H1 (cell line): ENCODE measurements around the gene NFX1.

Experiments
- CEBPB ChIP-seq: IDR thresholded peaks from 2 replicates; pipeline ENCODE4 v1.6.1; 2012; ENCODE audit warnings: low read depth, low read length
- CREB1 ChIP-seq: IDR thresholded peaks from 2 replicates; pipeline ENCODE4 v1.6.1; 2012; ENCODE audit warnings: inconsistent platforms
- EP300 ChIP-seq, 2 experiments: IDR thresholded peaks; 1 replicate in 1 of 2; 2 replicates in 1 of 2; pipeline ENCODE4 v1.6.1; 2011 to 2012; ENCODE audit warnings: low read depth in 2 of 2, low read length in 2 of 2, mild to moderate bottlenecking in 2 of 2, borderline replicate concordance in 1 of 2, inconsistent platforms in 1 of 2, moderate library complexity in 1 of 2
- KDM5A ChIP-seq: fragments of 200-600 bp; IDR thresholded peaks from 2 replicates; pipeline ENCODE4 v1.7.1; 2012; ENCODE audit warnings: mild to moderate bottlenecking, low read length, inconsistent platforms, mixed read lengths
- RXRA ChIP-seq: IDR thresholded peaks from 2 replicates; pipeline ENCODE4 v1.6.1; 2011; ENCODE audit warnings: low read depth, mild to moderate bottlenecking, low read length, moderate library complexity; ENCODE audit not compliant: insufficient read depth
- TAF1 ChIP-seq: IDR thresholded peaks from 2 replicates; pipeline ENCODE4 v1.6.1; 2011; ENCODE audit warnings: mild to moderate bottlenecking, low read depth, low read length
- TCF12 ChIP-seq: IDR thresholded peaks from 2 replicates; pipeline ENCODE4 v1.6.1; 2011; ENCODE audit warnings: low read depth, mild to moderate bottlenecking, low read length
- TF ChIP-seq, protein P1 (sequence below), 3 experiments: IDR thresholded peaks; 1 replicate in 2 of 3; 2 replicates in 1 of 3; pipeline versions ENCODE4 v1.5.1 to v1.6.1; 2011; ENCODE audit warnings: low read length in 3 of 3, mild to moderate bottlenecking in 3 of 3, inconsistent platforms in 2 of 3, low read depth in 1 of 3, moderate library complexity in 1 of 3; ENCODE audit not compliant: insufficient read depth in 1 of 3; ENCODE audit errors: control extremely low read depth in 1 of 3

DNA sequence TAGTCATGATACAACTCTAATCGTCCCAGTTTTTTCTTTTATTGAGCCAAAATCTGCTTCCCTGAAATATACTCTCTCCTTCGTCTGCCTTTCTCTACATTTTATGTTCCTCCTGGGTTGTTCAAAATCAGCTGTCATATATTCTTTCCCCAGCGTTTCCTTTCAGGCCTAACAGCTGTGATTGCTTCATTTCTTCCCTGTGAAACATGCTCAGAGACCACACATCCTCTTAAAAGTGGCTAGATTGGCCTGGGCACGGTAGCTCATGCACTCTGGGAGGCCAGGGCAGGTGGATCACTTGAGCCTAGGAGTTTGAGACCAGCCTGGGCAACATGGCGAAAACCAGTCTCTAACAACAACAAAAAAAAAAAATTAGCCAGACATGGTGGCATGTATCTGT lies 25.1 kb downstream of the NFX1 start:
- TF ChIP-seq KDM5A (no peak), CREB1 (no peak), EP300 (IDR thresholded peaks at IDR 0.05; ENCODE audit: borderline replicate concordance in 1 of 2, low read depth in 2 of 2, low read length in 2 of 2) (no peak), TAF1 (no peak), TCF12 (no peak), RXRA (no peak), CEBPB (no peak)
- TF ChIP-seq, protein P1, sequence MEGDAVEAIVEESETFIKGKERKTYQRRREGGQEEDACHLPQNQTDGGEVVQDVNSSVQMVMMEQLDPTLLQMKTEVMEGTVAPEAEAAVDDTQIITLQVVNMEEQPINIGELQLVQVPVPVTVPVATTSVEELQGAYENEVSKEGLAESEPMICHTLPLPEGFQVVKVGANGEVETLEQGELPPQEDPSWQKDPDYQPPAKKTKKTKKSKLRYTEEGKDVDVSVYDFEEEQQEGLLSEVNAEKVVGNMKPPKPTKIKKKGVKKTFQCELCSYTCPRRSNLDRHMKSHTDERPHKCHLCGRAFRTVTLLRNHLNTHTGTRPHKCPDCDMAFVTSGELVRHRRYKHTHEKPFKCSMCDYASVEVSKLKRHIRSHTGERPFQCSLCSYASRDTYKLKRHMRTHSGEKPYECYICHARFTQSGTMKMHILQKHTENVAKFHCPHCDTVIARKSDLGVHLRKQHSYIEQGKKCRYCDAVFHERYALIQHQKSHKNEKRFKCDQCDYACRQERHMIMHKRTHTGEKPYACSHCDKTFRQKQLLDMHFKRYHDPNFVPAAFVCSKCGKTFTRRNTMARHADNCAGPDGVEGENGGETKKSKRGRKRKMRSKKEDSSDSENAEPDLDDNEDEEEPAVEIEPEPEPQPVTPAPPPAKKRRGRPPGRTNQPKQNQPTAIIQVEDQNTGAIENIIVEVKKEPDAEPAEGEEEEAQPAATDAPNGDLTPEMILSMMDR (IDR thresholded peaks at IDR 0.05; ENCODE audit: control extremely low read depth in 1 of 3, insufficient read depth in 1 of 3, low read depth in 1 of 3, low read length in 3 of 3), result no peak
